GM10248 (cell line): ENCODE data around the gene SV2B.

Source experiments
- CTCF ChIA-PET: fragments of 300-600 bp; sonication (Branson Sonifier 250); formaldehyde crosslinking; extraction: SDS; loops from one replicate; lab custom pipeline; 2021; ENCODE audit warnings: antibody characterized with exemption; lab: Yijun Ruan, JAX
- POLR2A ChIA-PET: fragments of 350-650 bp; sonication (Branson Sonifier 250); formaldehyde crosslinking; extraction: SDS; loops from one replicate; lab custom pipeline; 2020; ENCODE audit warnings: antibody characterized with exemption; lab: Yijun Ruan, JAX
- DNase-seq: peaks from one replicate; pipeline ENCODE4 v3.0.0; 2012; ENCODE audit errors: extremely low spot score
- TF ChIP-seq, protein P1 (sequence below): IDR thresholded peaks from 2 replicates; pipeline ENCODE4 v1.5.1; 2012; ENCODE audit warnings: mild to moderate bottlenecking, low read depth; ENCODE audit errors: extremely low read depth, missing control alignments, control extremely low read depth

The SV2B gene

DNA sequence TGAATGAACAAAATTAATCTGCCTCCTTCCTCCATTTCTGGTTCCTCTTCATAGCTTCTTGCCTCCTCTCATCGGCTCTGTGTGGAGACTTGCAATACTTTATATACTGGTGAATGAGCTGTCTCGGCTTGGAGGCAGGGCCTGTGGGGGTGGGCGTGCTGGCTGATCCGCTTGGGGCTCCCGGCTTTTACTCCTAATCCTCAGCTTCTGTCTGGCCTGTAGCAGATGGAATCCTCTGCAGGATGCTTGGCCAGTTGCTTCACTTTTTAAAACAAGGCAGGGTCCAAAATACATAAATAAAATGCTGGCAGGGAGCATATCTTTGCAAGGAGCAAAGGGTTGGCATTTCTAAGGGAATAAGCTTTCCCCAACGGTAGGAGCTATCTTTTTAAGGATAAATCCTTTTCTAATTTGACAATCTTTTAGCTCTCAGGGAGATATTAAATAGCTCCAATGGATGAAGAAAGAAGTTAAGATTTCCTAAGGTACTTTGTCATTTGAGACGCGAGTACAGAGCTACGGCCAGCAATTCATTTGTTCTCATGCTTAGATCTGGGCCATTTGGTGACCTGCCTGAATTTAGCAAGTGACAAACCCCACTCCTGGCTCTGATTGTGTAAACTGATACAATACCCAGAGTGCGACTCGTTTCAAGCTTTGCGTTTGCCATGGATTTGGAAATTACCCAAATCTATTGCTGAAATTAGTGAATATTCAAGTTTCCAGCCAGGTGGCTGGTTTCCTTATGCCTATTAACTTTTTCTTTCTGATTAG is 18.9 kb downstream of the SV2B start:
- TF ChIP-seq, protein P1, sequence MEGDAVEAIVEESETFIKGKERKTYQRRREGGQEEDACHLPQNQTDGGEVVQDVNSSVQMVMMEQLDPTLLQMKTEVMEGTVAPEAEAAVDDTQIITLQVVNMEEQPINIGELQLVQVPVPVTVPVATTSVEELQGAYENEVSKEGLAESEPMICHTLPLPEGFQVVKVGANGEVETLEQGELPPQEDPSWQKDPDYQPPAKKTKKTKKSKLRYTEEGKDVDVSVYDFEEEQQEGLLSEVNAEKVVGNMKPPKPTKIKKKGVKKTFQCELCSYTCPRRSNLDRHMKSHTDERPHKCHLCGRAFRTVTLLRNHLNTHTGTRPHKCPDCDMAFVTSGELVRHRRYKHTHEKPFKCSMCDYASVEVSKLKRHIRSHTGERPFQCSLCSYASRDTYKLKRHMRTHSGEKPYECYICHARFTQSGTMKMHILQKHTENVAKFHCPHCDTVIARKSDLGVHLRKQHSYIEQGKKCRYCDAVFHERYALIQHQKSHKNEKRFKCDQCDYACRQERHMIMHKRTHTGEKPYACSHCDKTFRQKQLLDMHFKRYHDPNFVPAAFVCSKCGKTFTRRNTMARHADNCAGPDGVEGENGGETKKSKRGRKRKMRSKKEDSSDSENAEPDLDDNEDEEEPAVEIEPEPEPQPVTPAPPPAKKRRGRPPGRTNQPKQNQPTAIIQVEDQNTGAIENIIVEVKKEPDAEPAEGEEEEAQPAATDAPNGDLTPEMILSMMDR: no peak
- ChIA-PET POLR2A (interaction anchor here (1.8 kb wide), 1 partner anchor 9 kb away, joined by 7 read pairs; no protein-coding TSS in a partner anchor), CTCF (interaction anchor here (0.8 to 5.2 kb wide), 12 partner anchors 8 to 186 kb away, joined by 3 to 30 read pairs (median 3); partner anchors contain the start of gene SV2B)
- no peak for DNase-seq

DNA sequence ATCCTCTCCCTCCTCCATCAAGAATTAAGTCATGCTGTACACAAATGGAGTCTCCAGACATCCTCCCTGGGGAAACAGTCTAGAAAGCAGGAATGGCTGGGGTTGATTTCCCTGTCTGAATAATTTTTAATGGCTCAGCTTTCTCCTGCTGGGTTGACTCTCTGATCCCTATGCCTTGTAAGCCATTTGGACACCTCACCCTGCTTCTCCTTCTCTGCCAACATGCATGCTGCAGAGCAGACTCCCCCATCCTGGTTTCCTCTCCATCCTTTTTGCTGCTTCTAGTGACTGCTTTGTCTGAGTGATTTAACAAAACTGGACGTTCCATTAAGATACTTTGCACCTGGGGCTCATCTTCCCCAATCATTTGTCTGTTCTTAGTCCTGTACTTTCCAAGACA is 22.2 kb downstream of the SV2B start:
- no peak for DNase-seq
- TF ChIP-seq, protein P1: no peak
- ChIA-PET CTCF (interaction anchor here (1.0 to 1.8 kb wide), 7 partner anchors 18 to 150 kb away, joined by 3 to 5 read pairs (median 4); partner anchors contain the start of gene SV2B), POLR2A (interaction anchor here (0.6 kb wide), 1 partner anchor 25 kb away, joined by 4 read pairs; no protein-coding TSS in a partner anchor)

DNA sequence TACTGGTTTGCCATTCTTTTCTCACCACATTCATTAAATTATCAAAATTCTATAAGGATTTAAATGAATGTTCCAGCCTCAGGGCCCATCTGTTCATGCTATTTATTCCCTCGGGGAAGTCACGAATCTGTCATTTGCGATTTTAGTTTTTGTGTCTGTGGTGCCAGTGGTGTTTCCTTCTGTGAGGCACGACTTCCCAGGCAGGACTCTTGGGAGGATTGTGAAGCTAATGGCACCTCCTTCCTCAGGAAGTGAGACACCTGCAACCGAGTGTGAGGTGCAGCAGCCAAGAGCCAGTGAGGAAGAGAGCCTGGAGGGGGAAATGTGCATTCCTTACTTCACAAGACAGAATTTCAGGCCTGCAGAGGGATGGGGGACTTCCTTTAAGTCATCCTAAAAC is 24.1 kb downstream of the SV2B start:
- ChIA-PET CTCF (interaction anchor here (1.4 kb wide), 1 partner anchor 12 kb away, joined by 3 read pairs; no protein-coding TSS in a partner anchor), POLR2A (interaction anchor here (0.6 kb wide), 1 partner anchor 9 kb away, joined by 3 read pairs; no protein-coding TSS in a partner anchor)
- TF ChIP-seq, protein P1: no peak
- DNase-seq: no peak

DNA sequence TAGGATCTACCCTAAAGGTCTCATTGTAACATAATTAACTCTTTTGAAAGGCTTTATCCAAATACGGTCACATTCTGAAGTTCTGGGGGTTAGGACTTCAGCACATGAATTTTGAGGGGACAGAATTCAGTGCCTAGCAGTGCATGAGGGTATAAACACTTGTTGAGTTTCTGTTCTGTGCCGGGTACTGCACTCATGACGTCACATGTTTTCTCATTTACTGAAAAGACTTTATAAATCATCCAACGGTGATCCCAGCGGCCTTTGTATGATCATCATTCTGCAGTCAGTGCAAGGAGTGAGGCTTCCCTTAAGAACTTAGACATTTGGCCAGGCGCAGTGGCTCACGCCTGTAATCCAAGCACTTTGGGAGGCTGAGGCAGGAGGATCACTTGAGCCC is 25.1 kb downstream of the SV2B start:
- POLR2A ChIA-PET: no interaction called here
- CTCF ChIA-PET: no interaction called here
- TF ChIP-seq, protein P1: no peak
- DNase-seq: no peak

DNA sequence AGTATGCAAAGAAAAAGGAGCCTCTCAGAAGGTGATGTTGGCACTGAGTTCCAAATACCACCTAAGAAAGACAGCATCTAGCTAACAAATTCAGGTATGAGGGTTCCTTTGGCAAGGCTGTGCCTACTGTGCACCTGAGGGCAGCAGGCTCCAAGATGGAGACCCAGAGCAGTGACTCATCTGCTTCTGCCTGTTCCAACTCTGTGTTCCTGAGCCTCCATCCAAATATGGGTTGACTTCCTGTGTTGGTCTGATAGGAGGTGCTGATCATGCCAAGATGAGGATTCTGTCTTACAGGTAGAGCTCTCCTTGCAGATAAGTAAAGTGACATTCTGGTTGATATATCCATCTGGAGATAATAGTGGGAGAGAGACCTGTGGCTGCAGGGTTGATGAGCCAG is 26.0 kb downstream of the SV2B start:
- POLR2A ChIA-PET: interaction anchor here (1.8 kb wide), 1 partner anchor 9 kb away, joined by 4 read pairs; no protein-coding TSS in a partner anchor
- CTCF ChIA-PET: interaction anchor here (1.8 to 3.1 kb wide), 3 partner anchors 9 to 76 kb away, joined by 4 to 31 read pairs (median 30); no protein-coding TSS in a partner anchor
- TF ChIP-seq, protein P1: no peak
- DNase-seq: no peak

DNA sequence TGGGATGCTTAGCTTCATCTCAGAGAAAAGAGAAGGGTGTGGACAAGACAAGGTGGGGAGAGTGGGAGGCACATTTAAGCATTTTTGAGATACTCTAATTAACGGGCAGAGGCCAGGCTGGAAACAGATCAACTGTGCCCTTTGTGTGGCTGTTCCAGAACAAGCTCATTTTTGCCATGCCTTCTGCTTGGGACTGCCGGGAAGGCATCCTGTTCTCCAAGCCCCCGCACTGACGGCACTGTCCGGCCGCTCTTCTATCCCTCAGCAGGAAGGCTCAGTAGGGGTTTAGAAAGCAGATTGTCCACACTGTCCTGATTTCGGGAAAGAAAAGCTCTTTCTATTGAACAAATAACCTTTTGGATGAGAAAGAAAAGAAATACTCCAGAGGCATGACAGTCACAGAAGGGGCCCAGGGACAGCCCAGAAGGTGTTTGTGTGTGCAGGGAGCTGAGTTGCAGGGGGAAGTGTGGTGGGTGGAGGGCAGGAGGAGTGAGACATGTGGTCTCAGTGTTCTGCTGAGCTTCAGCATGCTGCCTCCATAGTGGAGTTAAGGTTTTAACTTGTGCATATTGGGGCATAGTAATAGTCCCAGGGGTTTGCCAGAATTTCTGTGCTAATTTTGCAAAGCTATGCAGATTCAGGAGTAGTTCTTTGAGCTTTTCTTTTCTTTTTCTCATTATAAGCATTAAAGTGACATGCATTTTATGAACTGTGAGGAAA is 27.3 kb downstream of the SV2B start:
- CTCF ChIA-PET: interaction anchor here (0.7 to 3.1 kb wide), 14 partner anchors 9 to 131 kb away, joined by 3 to 31 read pairs (median 4); partner anchors contain the start of gene SV2B
- TF ChIP-seq, protein P1: no peak
- no peak for DNase-seq
- POLR2A ChIA-PET: interaction anchor here (1.3 to 1.8 kb wide), 2 partner anchors 8 to 10 kb away, joined by 4 to 7 read pairs; no protein-coding TSS in a partner anchor
